Activated CD8-positive, alpha-beta memory T cell treated with anti-CD3 and anti-CD28 coated beads for 24 hours (primary cell): ENCODE data around the gene WNT2B.

Source experiments
- DNase-seq: peaks from one replicate; pipeline ENCODE4 v3.0.0-alpha.2; 2020

Gene WNT2B

GRCh38 chr1:112505400-112505785, 3.4 kb upstream of the WNT2B start:
- DNase-seq: no peak

- DNase-seq: no peak
These were observed 2.9 kb upstream of the WNT2B start for GRCh38 chr1:112505878-112506277.

- no peak for DNase-seq
These were observed 2.5 kb upstream of the WNT2B start for GRCh38 chr1:112506306-112506705.

- DNase-seq: no peak
These were observed 2.0 kb upstream of the WNT2B start for GRCh38 chr1:112506731-112507130.

- no peak for DNase-seq
These were observed 1.4 kb upstream of the WNT2B start for GRCh38 chr1:112507336-112507735.

- DNase-seq: peak; percentile 64
These were observed 866 bp upstream of the WNT2B start for GRCh38 chr1:112507921-112508277.

- DNase-seq: peak; percentile 71
These were observed 367 bp downstream of the WNT2B start for GRCh38 chr1:112509005-112509659.

GRCh38 chr1:112509660-112510178, 954 bp downstream of the WNT2B start:
- DNase-seq: no peak

- no peak for DNase-seq
These were observed 1.6 kb downstream of the WNT2B start for GRCh38 chr1:112510340-112510739.

- no peak for DNase-seq
These were observed 3.1 kb downstream of the WNT2B start for GRCh38 chr1:112511897-112512296.

- DNase-seq: no peak
These were observed 4.5 kb downstream of the WNT2B start for GRCh38 chr1:112513112-112513870.

GRCh38 chr1:112514901-112515300, 6.1 kb downstream of the WNT2B start:
- DNase-seq: no peak

- DNase-seq: no peak
These were observed 6.7 kb downstream of the WNT2B start for GRCh38 chr1:112515311-112516009.

- no peak for DNase-seq
These were observed 7.4 kb downstream of the WNT2B start for GRCh38 chr1:112516141-112516540.

GRCh38 chr1:112517231-112517630, 8.5 kb downstream of the WNT2B start:
- DNase-seq: no peak

- no peak for DNase-seq
These were observed 8.9 kb downstream of the WNT2B start for GRCh38 chr1:112517646-112518045.

GRCh38 chr1:112518186-112518585, 9.4 kb downstream of the WNT2B start:
- DNase-seq: no peak

- no peak for DNase-seq
These were observed 11.4 kb downstream of the WNT2B start for GRCh38 chr1:112520166-112520565.

GRCh38 chr1:112522621-112523020, 13.9 kb downstream of the WNT2B start:
- no peak for DNase-seq

GRCh38 chr1:112524251-112524650, 15.5 kb downstream of the WNT2B start:
- DNase-seq: no peak

GRCh38 chr1:112524986-112525385, 16.2 kb downstream of the WNT2B start:
- no peak for DNase-seq

- DNase-seq: no peak
These were observed 18.7 kb downstream of the WNT2B start for GRCh38 chr1:112527266-112528010.

- DNase-seq: no peak
These were observed 19.3 kb downstream of the WNT2B start for GRCh38 chr1:112528076-112528475.
